Measurements from ENCODE around the gene INO80B. TPM values are rescaled to one million over a fixed set of nuclear protein-coding genes. Genes with fewer than 3 reads are reported as not detected.
A peak's percentile ranks its signal among the peaks of the same experiment; 100 is the strongest.
"Not testable (repeated sequence)": the region's sequence is repeated elsewhere in the genome, so short reads cannot be mapped to it uniquely, and the experiment has no call there.

Gene INO80B
- total and polyA plus RNA-seq, 10 donors: 9.0 to 50.3 (median 33.4) TPM

DNA sequence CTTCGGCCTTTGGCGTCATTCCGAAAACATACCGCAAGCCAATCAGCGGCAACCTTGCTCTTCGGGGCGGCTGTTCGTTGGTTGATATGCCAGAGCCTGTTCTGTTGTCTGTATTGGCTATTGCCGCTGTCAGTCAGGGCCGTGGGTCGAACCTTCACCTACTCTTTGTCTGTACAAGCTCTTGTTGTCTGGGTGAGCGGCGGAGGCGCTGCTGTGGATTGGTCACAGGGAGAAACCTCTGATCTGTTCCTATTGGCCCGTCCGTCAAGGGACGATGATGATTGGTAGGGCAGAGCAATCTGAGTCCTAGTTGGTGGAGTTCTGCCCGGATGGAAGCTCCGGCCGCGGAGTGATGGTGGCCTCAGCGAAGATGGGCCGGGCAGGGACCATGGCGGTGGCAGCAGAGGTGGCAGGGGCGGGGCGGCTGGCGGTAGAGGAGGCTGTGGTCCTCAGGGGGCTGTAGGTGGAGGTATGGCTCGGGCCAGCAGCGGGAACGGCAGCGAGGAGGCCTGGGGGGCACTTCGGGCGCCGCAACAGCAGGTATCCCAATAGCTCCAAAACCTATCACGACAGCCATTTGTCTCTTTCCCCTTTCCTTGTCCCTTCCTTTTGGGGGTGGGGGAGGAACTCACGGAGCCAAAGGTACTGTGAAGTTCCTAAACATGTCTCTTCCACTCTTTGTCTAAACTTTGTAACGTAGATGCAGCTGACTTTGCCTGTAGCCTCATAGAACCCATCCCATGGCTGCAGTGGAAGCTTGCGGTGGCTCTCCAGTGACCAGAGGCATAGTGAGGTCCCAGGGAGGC is 3.4 kb downstream of the INO80B start, which contains the start of gene WBP1:
Gene WBP1 (plus strand): TSS at position 307 of the 806 bp plus-strand sequence. CDS start 165 bp downstream, at position 472.
- 0 to 2% (median 0%) methylated on average over 26 to 38 of the region's 38 CpGs for WGBS, 5 donors
- Histone ChIP-seq H3K27ac (peak within 1 kb of the TSS; percentile 95 to 100 (median 98)), H3K9me3 (no peaks in the 10 kb centered on the region), H3K4me3 (peak within 1 kb of the TSS; percentile 55 to 91 (median 72)), H3K4me1 (peaks cover 32 to 67% (median 44%) of the 10 kb centered on the region in 6 donors), H3K36me3 (peaks cover 0 to 35% (median 20%) of the 10 kb centered on the region in 6 donors), H3K27me3 (replicated peaks in 1 of 7) (no peaks in the 10 kb centered on the region)
- TF ChIP-seq, protein P1, sequence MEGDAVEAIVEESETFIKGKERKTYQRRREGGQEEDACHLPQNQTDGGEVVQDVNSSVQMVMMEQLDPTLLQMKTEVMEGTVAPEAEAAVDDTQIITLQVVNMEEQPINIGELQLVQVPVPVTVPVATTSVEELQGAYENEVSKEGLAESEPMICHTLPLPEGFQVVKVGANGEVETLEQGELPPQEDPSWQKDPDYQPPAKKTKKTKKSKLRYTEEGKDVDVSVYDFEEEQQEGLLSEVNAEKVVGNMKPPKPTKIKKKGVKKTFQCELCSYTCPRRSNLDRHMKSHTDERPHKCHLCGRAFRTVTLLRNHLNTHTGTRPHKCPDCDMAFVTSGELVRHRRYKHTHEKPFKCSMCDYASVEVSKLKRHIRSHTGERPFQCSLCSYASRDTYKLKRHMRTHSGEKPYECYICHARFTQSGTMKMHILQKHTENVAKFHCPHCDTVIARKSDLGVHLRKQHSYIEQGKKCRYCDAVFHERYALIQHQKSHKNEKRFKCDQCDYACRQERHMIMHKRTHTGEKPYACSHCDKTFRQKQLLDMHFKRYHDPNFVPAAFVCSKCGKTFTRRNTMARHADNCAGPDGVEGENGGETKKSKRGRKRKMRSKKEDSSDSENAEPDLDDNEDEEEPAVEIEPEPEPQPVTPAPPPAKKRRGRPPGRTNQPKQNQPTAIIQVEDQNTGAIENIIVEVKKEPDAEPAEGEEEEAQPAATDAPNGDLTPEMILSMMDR (IDR thresholded peaks at IDR 0.05 in 8 of 11, conservative IDR thresholded peaks at IDR 0.05 in 3 of 11): peak in 1 of 11 experiments; percentile 22
- TF ChIP-seq POLR2AphosphoS5 (IDR thresholded peaks at IDR 0.05) (peak; percentile 90 to 93 (median 92)), POLR2A (IDR thresholded peaks at IDR 0.05) (peak; percentile 64 to 76 (median 65))
- intact Hi-C loops (cut with DNase I; ENCODE audit: low total_unique reads): no loop called here
- peak; percentile 99 for DNase-seq

DNA sequence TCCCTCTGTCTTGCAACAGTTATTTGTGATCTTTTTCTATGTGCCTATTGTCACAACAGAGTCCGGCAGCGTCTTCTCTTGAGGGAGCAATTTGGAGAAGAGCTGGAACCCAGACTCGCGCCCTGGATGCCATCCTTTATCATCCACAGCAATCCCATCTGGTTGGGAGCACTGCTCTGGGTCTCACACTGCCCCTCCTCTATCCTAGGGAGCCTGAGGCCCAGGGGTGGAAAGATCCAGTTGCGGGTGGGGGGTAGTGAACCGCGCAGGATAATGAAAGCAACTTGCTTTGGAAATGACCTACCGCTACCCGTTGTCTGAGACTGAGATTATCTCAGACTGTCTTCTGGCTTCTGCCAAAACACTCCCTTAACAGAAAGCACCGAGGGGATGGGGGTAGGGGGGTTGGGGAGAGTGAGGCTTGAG is 4.1 kb downstream of the INO80B start:
- Histone ChIP-seq H3K36me3 (peaks cover 0 to 35% (median 20%) of the 10 kb centered on the region in 6 donors), H3K4me3 (peak overlapping the region; percentile 55 to 91 (median 72)), H3K27ac (peak overlapping the region; percentile 77 to 100 (median 98)), H3K4me1 (peaks cover 33 to 74% (median 50%) of the 10 kb centered on the region in 6 donors), H3K9me3 (no peaks in the 10 kb centered on the region), H3K27me3 (replicated peaks in 1 of 7) (no peaks in the 10 kb centered on the region)
- TF ChIP-seq POLR2A (IDR thresholded peaks at IDR 0.05) (no peak), POLR2AphosphoS5 (IDR thresholded peaks at IDR 0.05) (no peak)
- TF ChIP-seq, protein P1 (IDR thresholded peaks at IDR 0.05 in 8 of 11, conservative IDR thresholded peaks at IDR 0.05 in 3 of 11): no peak
- intact Hi-C loops (cut with DNase I; ENCODE audit: low total_unique reads): no loop called here
- WGBS, 5 donors: 5 to 11% (median 6%) methylated on average over 10 of the region's 10 CpGs
- peak; percentile 78 for DNase-seq

DNA sequence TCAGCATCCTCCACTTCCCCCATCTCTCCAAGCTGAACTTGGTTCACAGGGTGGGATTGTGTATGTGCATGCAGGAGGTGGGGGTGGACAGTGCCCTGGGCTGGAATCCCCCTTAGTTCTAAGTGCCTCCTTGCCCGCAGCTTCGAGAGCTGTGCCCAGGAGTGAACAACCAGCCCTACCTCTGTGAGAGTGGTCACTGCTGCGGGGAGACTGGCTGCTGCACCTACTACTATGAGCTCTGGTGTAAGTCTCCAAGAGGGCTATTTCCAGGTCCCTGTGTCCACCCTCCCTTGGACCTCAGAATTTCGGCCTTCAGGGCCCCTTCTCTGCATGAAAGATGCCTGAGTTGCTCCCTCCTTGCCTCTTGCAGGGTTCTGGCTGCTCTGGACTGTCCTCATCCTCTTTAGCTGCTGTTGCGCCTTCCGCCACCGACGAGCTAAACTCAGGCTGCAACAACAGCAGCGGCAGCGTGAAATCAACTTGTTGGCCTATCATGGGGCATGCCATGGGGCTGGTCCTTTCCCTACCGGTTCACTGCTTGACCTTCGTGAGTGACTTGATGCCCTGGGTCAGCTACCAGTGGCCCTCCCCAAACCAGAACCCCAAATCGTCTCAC is 4.7 kb downstream of the INO80B start:
- 79 to 93% (median 85%) methylated on average over 13 of the region's 13 CpGs for WGBS, 5 donors
- intact Hi-C loops (cut with DNase I; ENCODE audit: low total_unique reads); H3K9me3 ChIP-seq; H3K27me3 ChIP-seq (replicated peaks in 1 of 7): not testable (repeated sequence)
- Histone ChIP-seq H3K4me1 (peaks cover 37 to 75% (median 54%) of the 10 kb centered on the region in 6 donors), H3K36me3 (peaks cover 0 to 35% (median 20%) of the 10 kb centered on the region in 6 donors), H3K27ac (peak overlapping the region in 3 of 8 donors; percentile 95 to 100 (median 99)), H3K4me3 (peak overlapping the region in 3 of 8 donors; percentile 55 to 91 (median 70))
- TF ChIP-seq POLR2AphosphoS5 (IDR thresholded peaks at IDR 0.05): peak; percentile 55 to 68 (median 55)
- peak; percentile 71 for DNase-seq

DNA sequence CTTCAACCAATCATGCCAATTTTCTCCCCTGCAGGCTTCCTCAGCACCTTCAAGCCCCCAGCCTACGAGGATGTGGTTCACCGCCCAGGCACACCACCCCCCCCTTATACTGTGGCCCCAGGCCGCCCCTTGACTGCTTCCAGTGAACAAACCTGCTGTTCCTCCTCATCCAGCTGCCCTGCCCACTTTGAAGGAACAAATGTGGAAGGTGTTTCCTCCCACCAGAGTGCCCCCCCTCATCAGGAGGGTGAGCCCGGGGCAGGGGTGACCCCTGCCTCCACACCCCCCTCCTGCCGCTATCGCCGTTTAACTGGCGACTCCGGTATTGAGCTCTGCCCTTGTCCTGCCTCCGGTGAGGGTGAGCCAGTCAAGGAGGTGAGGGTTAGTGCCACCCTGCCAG is 5.3 kb downstream of the INO80B start:
- Histone ChIP-seq H3K4me1 (peaks cover 38 to 75% (median 52%) of the 10 kb centered on the region in 6 donors), H3K36me3 (peaks cover 0 to 35% (median 20%) of the 10 kb centered on the region in 6 donors)
- intact Hi-C loops (cut with DNase I; ENCODE audit: low total_unique reads); H3K27me3 ChIP-seq (replicated peaks in 1 of 7); H3K4me3 ChIP-seq; H3K9me3 ChIP-seq; H3K27ac ChIP-seq: not testable (repeated sequence)
- 81 to 90% (median 82%) methylated on average over 9 to 10 of the region's 10 CpGs for WGBS, 5 donors
- peak; percentile 74 for DNase-seq
